GM12864 (cell line): ENCODE measurements around the gene SESN2.

ENCODE experiments used
- DNase-seq: peaks from one replicate; pipeline ENCODE4 v3.0.0-alpha.2; 2011; ENCODE audit warnings: low read depth
- H3K4me3 ChIP-seq: 2 replicates; pipeline ENCODE4 v1.5.1; 2011; ENCODE audit warnings: mild to moderate bottlenecking, low read depth, low read length, control low read depth
- CTCF ChIP-seq: IDR thresholded peaks from 2 replicates; pipeline ENCODE4 v1.5.1; 2011; ENCODE audit warnings: low read depth, mild to moderate bottlenecking, moderate library complexity, low read length, control low read depth, inconsistent platforms; ENCODE audit errors: missing control alignments

The SESN2 gene

GRCh38 chr1:28264897-28265296 lies 5.6 kb downstream of the SESN2 start:
- TF ChIP-seq CTCF = no peak
- DNase-seq = no peak
- H3K4me3 ChIP-seq = no peak overlapping the region

- no peak for DNase-seq
- no peak overlapping the region for H3K4me3 ChIP-seq
- TF ChIP-seq CTCF = no peak
Observed at GRCh38 chr1:28265577-28265976, 6.3 kb downstream of the SESN2 start.

- TF ChIP-seq CTCF = no peak
- H3K4me3 ChIP-seq = no peak overlapping the region
- no peak for DNase-seq
Observed at GRCh38 chr1:28266920-28267322, 7.6 kb downstream of the SESN2 start.

GRCh38 chr1:28267633-28268032 lies 8.3 kb downstream of the SESN2 start:
- no peak for TF ChIP-seq CTCF
- no peak for DNase-seq
- no peak overlapping the region for H3K4me3 ChIP-seq

- no peak overlapping the region for H3K4me3 ChIP-seq
- no peak for DNase-seq
- TF ChIP-seq CTCF = no peak
Observed at GRCh38 chr1:28269529-28269928, 10.2 kb downstream of the SESN2 start.

- TF ChIP-seq CTCF = no peak
- no peak for DNase-seq
- H3K4me3 ChIP-seq = no peak overlapping the region
Observed at GRCh38 chr1:28272215-28272852, 13.0 kb downstream of the SESN2 start.

- no peak overlapping the region for H3K4me3 ChIP-seq
- no peak for DNase-seq
- no peak for TF ChIP-seq CTCF
Observed at GRCh38 chr1:28273216-28273860, 14.0 kb downstream of the SESN2 start.
